PFSK-1 (cell line): ENCODE data around the gene HCAR1.

ENCODE experiments used
- FOXP2 ChIP-seq: optimal IDR thresholded peaks from 2 replicates; pipeline ENCODE3; 2011; ENCODE audit warnings: borderline replicate concordance, control low read depth, inconsistent platforms; ENCODE audit not compliant: insufficient read depth; ENCODE audit errors: extremely low read length, extremely low read depth
- POLR2AphosphoS5 ChIP-seq: IDR thresholded peaks from 2 replicates; pipeline ENCODE4 v1.6.1; 2012; ENCODE audit warnings: low read depth, mild to moderate bottlenecking, control low read depth, low read length, moderate library complexity
- REST ChIP-seq, 2 experiments: IDR thresholded peaks; 2 replicates each; pipeline versions ENCODE4 v1.6.1 to v1.8.0; 2011 to 2012; ENCODE audit warnings: low read depth in 2 of 2, low read length in 2 of 2, control low read depth in 1 of 2, inconsistent platforms in 1 of 2, mild to moderate bottlenecking in 1 of 2, moderate library complexity in 1 of 2; ENCODE audit not compliant: insufficient read depth in 1 of 2
- SIN3A ChIP-seq: IDR thresholded peaks from 2 replicates; pipeline ENCODE4 v1.6.1; 2012; ENCODE audit warnings: mild to moderate bottlenecking, low read length, moderate library complexity, borderline replicate concordance; ENCODE audit not compliant: insufficient read depth
- TAF1 ChIP-seq: IDR thresholded peaks from 2 replicates; pipeline ENCODE4 v1.6.1; 2012; ENCODE audit warnings: low read length, control low read depth, borderline replicate concordance; ENCODE audit not compliant: insufficient read depth

Gene HCAR1

GRCh38 chr12:122749569-122750332 lies 19.1 kb upstream of the HCAR1 start:
- TF ChIP-seq TAF1 (no peak), POLR2AphosphoS5 (no peak)

- TF ChIP-seq REST (IDR thresholded peaks at IDR 0.05; ENCODE audit: insufficient read depth in 1 of 2, low read depth in 2 of 2, low read length in 2 of 2) = no peak
- no peak for TF ChIP-seq TAF1
- no peak for TF ChIP-seq SIN3A
- TF ChIP-seq POLR2AphosphoS5 = no peak
- no peak for TF ChIP-seq FOXP2
Measured at GRCh38 chr12:122747224-122748135, 16.8 kb upstream of the HCAR1 start.

- TF ChIP-seq POLR2AphosphoS5 (no peak), TAF1 (no peak), SIN3A (no peak), FOXP2 (no peak), REST (IDR thresholded peaks at IDR 0.05; ENCODE audit: insufficient read depth in 1 of 2, low read depth in 2 of 2, low read length in 2 of 2) (no peak)
Measured at GRCh38 chr12:122743895-122744525, 13.4 kb upstream of the HCAR1 start.

GRCh38 chr12:122740351-122740750 lies 9.7 kb upstream of the HCAR1 start:
- TF ChIP-seq SIN3A = no peak
- TF ChIP-seq FOXP2 = no peak
- TF ChIP-seq REST (IDR thresholded peaks at IDR 0.05; ENCODE audit: insufficient read depth in 1 of 2, low read depth in 2 of 2, low read length in 2 of 2) = no peak
- no peak for TF ChIP-seq TAF1
- no peak for TF ChIP-seq POLR2AphosphoS5

GRCh38 chr12:122738571-122738970 lies 7.9 kb upstream of the HCAR1 start:
- TF ChIP-seq POLR2AphosphoS5 (no peak), REST (IDR thresholded peaks at IDR 0.05; ENCODE audit: insufficient read depth in 1 of 2, low read depth in 2 of 2, low read length in 2 of 2) (no peak), SIN3A (no peak), FOXP2 (no peak), TAF1 (no peak)
